Fibroblast of lung (primary cell): ENCODE results near the gene ATP2B2. TPM values are rescaled to one million over a fixed set of nuclear protein-coding genes. Genes with fewer than 3 reads are reported as not detected.

Experiments used
- DNase-seq, 2 donors: peaks; one replicate each; pipeline versions ENCODE4 v3.0.0 to v3.0.0-alpha.2; 2010; ENCODE audit warnings: low read depth in 2 of 2
- H2AFZ ChIP-seq: 2 replicates; pipeline ENCODE4 v1.5.1; 2012; ENCODE audit warnings: low read length, control low read depth, inconsistent platforms
- H3K27ac ChIP-seq: 2 replicates; pipeline ENCODE4 v1.5.1; 2011; ENCODE audit warnings: low read length, control low read depth; ENCODE audit not compliant: insufficient read depth
- H3K27me3 ChIP-seq: 2 replicates; pipeline ENCODE4 v1.5.1; 2011; ENCODE audit warnings: mild to moderate bottlenecking, low read length; ENCODE audit not compliant: control insufficient read depth, insufficient read depth
- H3K36me3 ChIP-seq: 2 replicates; pipeline ENCODE4 v1.5.1; 2011; ENCODE audit warnings: low read length; ENCODE audit not compliant: control insufficient read depth, insufficient read depth
- H3K4me1 ChIP-seq: 2 replicates; pipeline ENCODE4 v1.5.1; 2011; ENCODE audit warnings: low read length; ENCODE audit not compliant: control insufficient read depth, insufficient read depth; ENCODE audit errors: extremely low read depth
- H3K4me2 ChIP-seq: 2 replicates; pipeline ENCODE4 v1.5.1; 2011; ENCODE audit warnings: low read length, control low read depth; ENCODE audit not compliant: insufficient read depth; ENCODE audit errors: extremely low read depth
- H3K4me3 ChIP-seq, 4 experiments: fragments of 200-600 bp in 1 of 4; sonication (generic) in 1 of 4; replicated peaks in 1 of 4; 2 replicates each; pipeline ENCODE4 v1.5.1; 2011 to 2016; ENCODE audit warnings: low read length in 4 of 4, low read depth in 3 of 4, mild to moderate bottlenecking in 3 of 4, control low read depth in 2 of 4, inconsistent platforms in 1 of 4, mixed read lengths in 1 of 4; ENCODE audit not compliant: insufficient read depth in 1 of 4; ENCODE audit errors: control extremely low read depth in 1 of 4
- H3K79me2 ChIP-seq: 2 replicates; pipeline ENCODE4 v1.5.1; 2012; ENCODE audit warnings: mild to moderate bottlenecking, low read length, inconsistent platforms; ENCODE audit not compliant: control insufficient read depth, insufficient read depth
- H3K9ac ChIP-seq: 2 replicates; pipeline ENCODE4 v1.5.1; 2011; ENCODE audit warnings: mild to moderate bottlenecking, low read length, control low read depth; ENCODE audit not compliant: insufficient read depth
- H3K9me3 ChIP-seq: 2 replicates; pipeline ENCODE4 v1.5.1; 2012; ENCODE audit warnings: low read depth, low read length; ENCODE audit not compliant: control insufficient read depth, insufficient read depth
- H4K20me1 ChIP-seq: 2 replicates; pipeline ENCODE4 v1.5.1; 2011; ENCODE audit warnings: low read length; ENCODE audit not compliant: control insufficient read depth, insufficient read depth; ENCODE audit errors: extremely low read depth
- CTCF ChIP-seq, 2 donors: IDR thresholded peaks in 1 of 2; conservative IDR thresholded peaks in 1 of 2; 1 replicate in 1 of 2; 2 replicates in 1 of 2; pipeline ENCODE4 v1.5.1; 2011 to 2012; ENCODE audit warnings: low read length in 2 of 2, control low read depth in 1 of 2, inconsistent platforms in 1 of 2, low read depth in 1 of 2, mild to moderate bottlenecking in 1 of 2
- EZH2 ChIP-seq: IDR thresholded peaks from 2 replicates; pipeline ENCODE4 v1.5.1; 2012; ENCODE audit warnings: low read length, control low read depth, mild to moderate bottlenecking; ENCODE audit errors: missing control alignments
- polyA plus RNA-seq, 2 donors: library from polyadenylated mRNA; depleted of rRNA in 1 of 2; stranded (reverse) in 1 of 2; unstranded in 1 of 2; fragments of >200 nt; gene quantifications; 2 replicates each; pipeline ENCODE4 v1.2.1, GENCODE V29; 2011 to 2012; ENCODE audit warnings: missing spikeins in 1 of 2
- total RNA-seq: library from RNA; depleted of rRNA; stranded (reverse); fragments of >200 nt; gene quantifications from 2 replicates; pipeline ENCODE4 v1.2.1, GENCODE V29; 2014

ATP2B2 gene
- total and polyA plus RNA-seq, 2 donors (not counting 1 experiment from before 2014, with no cell fraction given): not detected

GRCh38 chr3:10501664-10502052, 3.7 kb downstream of the ATP2B2 start:
- Histone ChIP-seq H3K4me3 (no peak overlapping the region), H3K27ac (no peak overlapping the region), H3K36me3 (no peaks in the 10 kb centered on the region), H3K9ac (no peak overlapping the region), H3K9me3 (no peaks in the 10 kb centered on the region), H2AFZ (no peak overlapping the region), H3K4me1 (no peaks in the 10 kb centered on the region), H4K20me1 (no peaks in the 10 kb centered on the region), H3K4me2 (no peak overlapping the region), H3K79me2 (no peaks in the 10 kb centered on the region), H3K27me3 (peaks cover 11% of the 10 kb centered on the region)
- no peak for TF ChIP-seq EZH2
- TF ChIP-seq CTCF (conservative IDR thresholded peaks at IDR 0.05 in 1 of 2, IDR thresholded peaks at IDR 0.05 in 1 of 2; ENCODE audit: low read depth in 1 of 2, low read length in 2 of 2): no peak
- DNase-seq: no peak

- no peaks in the 10 kb centered on the region for H4K20me1 ChIP-seq
- H3K4me1 ChIP-seq: no peaks in the 10 kb centered on the region
- no peak overlapping the region for H3K4me2 ChIP-seq
- H3K9me3 ChIP-seq: no peaks in the 10 kb centered on the region
- no peak overlapping the region for H3K4me3 ChIP-seq
- peaks cover 8% of the 10 kb centered on the region for H3K27me3 ChIP-seq
- no peaks in the 10 kb centered on the region for H3K36me3 ChIP-seq
- no peak overlapping the region for H2AFZ ChIP-seq
- no peak overlapping the region for H3K27ac ChIP-seq
- H3K79me2 ChIP-seq: no peaks in the 10 kb centered on the region
- no peak overlapping the region for H3K9ac ChIP-seq
- no peak for DNase-seq
- TF ChIP-seq CTCF (conservative IDR thresholded peaks at IDR 0.05 in 1 of 2, IDR thresholded peaks at IDR 0.05 in 1 of 2; ENCODE audit: low read depth in 1 of 2, low read length in 2 of 2): no peak
- no peak for TF ChIP-seq EZH2
Measured at GRCh38 chr3:10500717-10501663, 4.4 kb downstream of the ATP2B2 start.

GRCh38 chr3:10498271-10498670, 7.1 kb downstream of the ATP2B2 start:
- no peak for DNase-seq
- TF ChIP-seq EZH2 (no peak), CTCF (conservative IDR thresholded peaks at IDR 0.05 in 1 of 2, IDR thresholded peaks at IDR 0.05 in 1 of 2; ENCODE audit: low read depth in 1 of 2, low read length in 2 of 2) (no peak)
- Histone ChIP-seq H3K36me3 (no peaks in the 10 kb centered on the region), H4K20me1 (no peaks in the 10 kb centered on the region), H3K27me3 (no peaks in the 10 kb centered on the region), H3K9me3 (no peaks in the 10 kb centered on the region), H3K27ac (no peak overlapping the region), H3K4me1 (no peaks in the 10 kb centered on the region), H2AFZ (no peak overlapping the region), H3K9ac (no peak overlapping the region), H3K79me2 (no peaks in the 10 kb centered on the region), H3K4me3 (no peak overlapping the region), H3K4me2 (no peak overlapping the region)
